8988T (cell line): ENCODE measurements around the gene PITPNC1.
"Not testable (repeated sequence)": the region's sequence is repeated elsewhere in the genome, so short reads cannot be mapped to it uniquely, and the experiment has no call there.

ENCODE experiments used
- DNase-seq: peaks from one replicate; pipeline ENCODE4 v3.0.0; 2011

Gene PITPNC1

GRCh38 chr17:67491009-67491680, 114.1 kb downstream of the PITPNC1 start:
- DNase-seq: peak; percentile 22

GRCh38 chr17:67491681-67492024, 114.6 kb downstream of the PITPNC1 start:
- DNase-seq: no peak

GRCh38 chr17:67492251-67492740, 115.2 kb downstream of the PITPNC1 start:
- no peak for DNase-seq

- no peak for DNase-seq
These were observed 115.9 kb downstream of the PITPNC1 start for GRCh38 chr17:67492824-67493517.

- DNase-seq: no peak
These were observed 116.7 kb downstream of the PITPNC1 start for GRCh38 chr17:67493812-67494211.

GRCh38 chr17:67495534-67495933, 118.5 kb downstream of the PITPNC1 start:
- DNase-seq: not testable (repeated sequence)

- DNase-seq: no peak
These were observed 119.2 kb downstream of the PITPNC1 start for GRCh38 chr17:67496286-67496685.

- DNase-seq: no peak
These were observed 122.6 kb downstream of the PITPNC1 start for GRCh38 chr17:67499685-67500084.

- no peak for DNase-seq
These were observed 123.2 kb downstream of the PITPNC1 start for GRCh38 chr17:67500261-67500660.

- no peak for DNase-seq
These were observed 123.7 kb downstream of the PITPNC1 start for GRCh38 chr17:67500677-67501300.

GRCh38 chr17:67502151-67502550, 125.1 kb downstream of the PITPNC1 start:
- DNase-seq: no peak

GRCh38 chr17:67503184-67503583, 126.1 kb downstream of the PITPNC1 start:
- DNase-seq: no peak

GRCh38 chr17:67503739-67504138, 126.7 kb downstream of the PITPNC1 start:
- no peak for DNase-seq

- DNase-seq: no peak
These were observed 127.1 kb downstream of the PITPNC1 start for GRCh38 chr17:67504182-67504581.

- DNase-seq: no peak
These were observed 129.9 kb downstream of the PITPNC1 start for GRCh38 chr17:67506966-67507365.

- no peak for DNase-seq
These were observed 132.6 kb downstream of the PITPNC1 start for GRCh38 chr17:67509390-67510287.

- no peak for DNase-seq
These were observed 133.9 kb downstream of the PITPNC1 start for GRCh38 chr17:67511012-67511411.

GRCh38 chr17:67511804-67512203, 134.7 kb downstream of the PITPNC1 start:
- no peak for DNase-seq

- DNase-seq: no peak
These were observed 137.9 kb downstream of the PITPNC1 start for GRCh38 chr17:67514998-67515397.

- no peak for DNase-seq
These were observed 138.5 kb downstream of the PITPNC1 start for GRCh38 chr17:67515490-67516083.

- not testable (repeated sequence) for DNase-seq
These were observed 139.5 kb downstream of the PITPNC1 start for GRCh38 chr17:67516571-67516970.

- DNase-seq: no peak
These were observed 140.2 kb downstream of the PITPNC1 start for GRCh38 chr17:67517325-67517724.

GRCh38 chr17:67518876-67519275, 141.8 kb downstream of the PITPNC1 start:
- no peak for DNase-seq
